Ramos (cell line): ENCODE results near the gene JAKMIP2.
"Not testable (repeated sequence)": the region's sequence is repeated elsewhere in the genome, so short reads cannot be mapped to it uniquely, and the experiment has no call there.

ENCODE experiments used
- in situ Hi-C: fragments of 300-500 bp; cut with MboI; formaldehyde crosslinking; loops from one replicate; pipeline ENCODE4 v1.14.3; 2022; ENCODE audit warnings: low sequenced_read_pairs; ENCODE audit not compliant: unreplicated experiment

The JAKMIP2 gene

GRCh38 chr5:147669169-147669869, 113.2 kb downstream of the JAKMIP2 start:
- in situ Hi-C loops: no loop called here

DNA sequence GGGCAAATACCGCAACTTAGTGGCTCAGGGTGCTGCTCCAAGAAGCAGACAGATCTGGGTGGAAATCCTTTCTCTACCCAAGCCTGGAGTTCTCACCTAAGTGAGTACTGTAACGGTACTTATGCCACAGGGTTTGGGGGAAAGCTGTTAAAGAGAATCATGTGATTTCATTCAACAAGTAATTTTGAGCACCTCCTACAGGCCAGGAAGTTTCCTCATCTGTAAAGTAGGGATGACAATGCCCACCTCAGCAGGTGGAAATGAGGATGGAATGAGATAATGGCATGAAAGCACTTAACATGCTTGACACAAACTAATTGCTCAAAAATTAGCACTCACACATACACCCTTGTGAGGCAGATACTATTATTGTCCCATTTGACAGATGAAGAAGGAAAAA, 114.1 kb downstream of the JAKMIP2 start:
- in situ Hi-C loops: no loop called here

GRCh38 chr5:147667363-147667762, 115.2 kb downstream of the JAKMIP2 start:
- in situ Hi-C loops: no loop called here

DNA sequence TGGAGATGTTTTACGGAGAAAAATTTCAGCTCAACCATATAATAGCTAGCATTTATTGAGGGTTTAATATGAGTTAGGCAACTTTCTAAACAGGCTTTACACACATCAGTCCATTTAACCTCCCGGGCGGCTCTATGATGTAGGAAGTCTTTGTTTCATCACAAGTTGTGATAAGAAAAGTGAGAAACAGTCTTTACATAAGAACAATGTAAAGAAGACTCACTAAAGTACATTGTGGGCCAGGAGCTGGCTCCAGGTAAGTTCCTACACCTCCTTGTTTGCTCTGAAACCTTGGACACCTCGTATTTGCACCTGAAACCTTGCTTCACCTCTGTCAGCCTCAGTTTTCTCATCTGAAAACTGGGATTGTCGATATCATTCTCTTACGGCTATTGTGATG, 116.1 kb downstream of the JAKMIP2 start:
- in situ Hi-C loops: no loop called here

GRCh38 chr5:147661541-147661940, 121.0 kb downstream of the JAKMIP2 start:
- in situ Hi-C loops: no loop called here

GRCh38 chr5:147659166-147659929, 123.2 kb downstream of the JAKMIP2 start:
- in situ Hi-C loops: no loop called here

GRCh38 chr5:147658293-147658932, 124.1 kb downstream of the JAKMIP2 start:
- in situ Hi-C loops: no loop called here

DNA sequence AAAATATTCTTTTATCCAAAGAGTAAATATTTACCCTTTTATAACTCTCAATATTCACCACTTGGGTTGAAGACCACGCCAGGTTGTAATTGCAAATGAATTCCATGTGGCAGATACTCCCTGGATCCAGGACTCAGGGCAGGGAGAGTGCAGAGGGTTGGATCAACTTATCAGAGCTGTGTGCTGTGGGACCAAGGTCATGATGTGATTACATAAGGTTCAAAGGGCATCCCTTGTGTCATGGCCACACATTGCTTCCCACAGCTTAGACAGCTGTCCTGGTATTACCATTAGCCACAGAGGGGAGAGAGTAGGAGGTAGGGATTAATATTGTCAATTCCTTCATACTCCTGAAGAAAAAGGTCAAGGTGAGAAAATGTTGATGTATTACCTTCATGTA, 133.9 kb downstream of the JAKMIP2 start:
- in situ Hi-C loops: no loop called here

GRCh38 chr5:147645197-147645596, 137.3 kb downstream of the JAKMIP2 start:
- in situ Hi-C loops: no loop called here

GRCh38 chr5:147644460-147644859, 138.1 kb downstream of the JAKMIP2 start:
- in situ Hi-C loops: no loop called here

DNA sequence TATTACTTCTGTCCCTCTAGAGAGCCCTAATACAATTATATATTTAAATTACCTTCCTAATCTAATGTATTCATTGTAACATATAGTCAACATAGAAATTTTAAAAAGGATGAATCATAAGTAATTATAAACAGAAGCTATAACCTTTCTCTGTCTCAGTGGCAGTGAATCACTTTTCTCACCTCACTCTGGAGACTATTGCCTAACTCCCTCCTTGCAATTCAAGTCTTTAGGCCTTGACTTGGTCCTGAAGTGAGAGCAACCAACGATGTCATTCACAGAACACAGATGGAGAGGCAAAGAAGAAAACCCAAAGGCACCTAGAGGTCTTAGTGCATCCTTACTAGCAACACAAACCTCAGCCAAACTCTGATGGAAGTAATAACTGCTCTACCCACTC, 139.4 kb downstream of the JAKMIP2 start:
- in situ Hi-C loops: no loop called here

GRCh38 chr5:147642666-147643065, 139.9 kb downstream of the JAKMIP2 start:
- in situ Hi-C loops: no loop called here

DNA sequence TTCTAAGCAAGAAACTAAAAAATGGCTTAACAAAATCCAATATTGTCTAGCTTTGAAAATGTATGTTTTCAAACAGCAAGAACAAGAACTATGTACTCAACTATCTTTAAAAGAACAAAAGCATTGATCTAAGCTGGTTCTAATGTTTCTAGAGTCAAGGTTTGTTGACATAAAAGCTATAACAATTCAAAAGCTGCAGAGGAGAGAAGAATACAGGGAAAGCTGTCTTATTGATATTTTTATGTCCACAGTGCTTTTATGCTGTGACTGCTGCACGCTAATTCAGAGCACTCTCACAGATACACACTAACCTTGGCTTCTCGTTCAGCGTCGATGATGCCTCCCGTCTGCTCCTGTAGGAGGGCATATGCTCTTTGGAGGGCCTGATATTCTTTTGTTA, 143.2 kb downstream of the JAKMIP2 start:
- in situ Hi-C loops: no loop called here

GRCh38 chr5:147636729-147636984, 145.9 kb downstream of the JAKMIP2 start:
- in situ Hi-C loops: no loop called here

GRCh38 chr5:147635882-147636728, 146.4 kb downstream of the JAKMIP2 start:
- in situ Hi-C loops: no loop called here

DNA sequence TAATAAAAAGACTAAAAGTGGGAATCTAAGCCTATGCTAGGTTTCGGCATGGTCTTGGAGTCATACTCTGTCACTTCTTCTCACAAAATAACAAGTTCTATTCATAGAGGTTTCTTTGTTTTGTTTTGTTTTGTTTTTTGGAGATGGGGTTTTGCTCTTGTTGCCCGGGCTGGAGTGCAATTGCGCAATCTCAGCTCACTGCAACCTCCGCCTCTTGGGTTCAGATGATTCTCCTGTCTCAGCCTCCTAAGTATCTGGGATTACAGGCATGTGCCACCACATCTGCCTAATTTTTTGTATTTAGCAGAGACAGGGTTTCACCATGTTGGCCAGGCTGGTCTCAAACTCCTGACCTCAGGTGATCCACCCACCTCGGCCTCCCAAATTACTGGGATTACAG, 147.1 kb downstream of the JAKMIP2 start:
- in situ Hi-C loops: not testable (repeated sequence)

- in situ Hi-C loops: no loop called here
Observed at GRCh38 chr5:147633173-147633572, 149.4 kb downstream of the JAKMIP2 start.

- in situ Hi-C loops: no loop called here
Observed at GRCh38 chr5:147631428-147632003, 151.0 kb downstream of the JAKMIP2 start.

DNA sequence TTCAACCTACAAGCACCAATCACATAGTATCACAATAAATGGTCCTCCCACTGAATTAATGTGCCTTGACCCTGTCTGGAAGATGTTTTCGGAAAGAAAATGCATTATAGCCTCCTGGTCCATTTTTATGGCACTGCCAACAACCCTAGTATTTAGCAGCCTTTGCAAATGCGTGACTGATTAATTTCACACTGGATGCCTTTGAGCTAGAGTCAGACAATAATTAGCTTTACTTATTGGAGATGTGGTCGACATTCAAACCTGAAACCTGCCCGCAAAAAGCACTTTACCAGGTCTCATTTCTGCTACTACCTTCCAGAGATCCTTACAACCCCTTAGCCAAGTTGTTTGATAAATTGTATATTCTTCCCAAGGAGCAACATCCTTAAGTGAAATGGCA, 153.3 kb downstream of the JAKMIP2 start:
- in situ Hi-C loops: loop anchor here (5.0 kb wide), 1 partner anchor 193 kb away; no protein-coding TSS in a partner anchor
